HG03354 (cell line): Measurements from ENCODE around the gene PLK3.

Source experiments
- ATAC-seq: cut with Tn5 transposase; IDR thresholded peaks from one replicate; pipeline ENCODE4 v1.9.1; 2021; ENCODE audit warnings: mild to moderate bottlenecking; ENCODE audit not compliant: unreplicated experiment, poor library complexity, severe bottlenecking

The PLK3 gene

GRCh38 chr1:44848456-44849181 is 48.4 kb downstream of the PLK3 start:
- ATAC-seq, result no peak

GRCh38 chr1:44849575-44850132 is 49.5 kb downstream of the PLK3 start:
- ATAC-seq, result no peak

DNA sequence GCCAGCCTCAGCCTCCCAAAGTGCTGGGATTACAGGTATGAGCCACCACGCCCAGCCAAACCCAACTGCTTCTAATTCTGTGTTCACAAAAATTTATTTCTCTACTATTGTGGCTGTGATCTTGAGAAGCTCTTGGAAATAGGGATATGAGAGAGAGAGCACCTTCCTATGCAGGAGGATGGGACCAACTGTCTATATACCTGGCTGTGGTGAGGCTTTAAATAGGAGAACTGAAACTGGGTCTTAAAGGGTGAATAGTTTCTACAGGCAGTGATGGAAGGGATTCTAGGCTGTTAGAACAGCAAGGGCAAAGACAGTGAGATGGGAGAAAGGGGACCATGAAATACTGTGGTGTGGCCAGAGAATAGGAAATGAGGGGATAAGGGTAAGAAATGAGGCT is 51.1 kb downstream of the PLK3 start:
- no peak for ATAC-seq

- ATAC-seq, result no peak
These were observed 53.0 kb downstream of the PLK3 start for GRCh38 chr1:44853201-44853600.

DNA sequence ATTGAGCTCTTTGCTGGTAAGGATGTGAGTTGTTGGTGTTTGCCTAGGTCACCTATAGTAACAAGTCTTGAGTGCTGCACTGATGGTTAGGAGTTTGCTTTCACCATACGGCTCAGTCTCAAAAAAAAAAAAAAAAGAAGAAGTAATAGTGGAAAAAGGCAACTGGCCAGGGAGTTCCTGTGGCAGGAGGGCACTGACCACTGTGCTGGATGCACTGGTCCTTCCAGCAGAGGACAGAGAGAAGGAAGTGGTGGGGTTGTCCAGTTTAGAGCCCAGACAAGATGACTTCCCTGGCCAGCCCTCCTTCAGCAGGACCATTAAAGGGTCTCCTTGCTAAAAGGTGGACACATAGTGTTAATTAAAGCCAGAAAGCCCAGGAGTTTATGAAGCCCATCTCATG is 54.8 kb downstream of the PLK3 start:
- no peak for ATAC-seq
